HG03565 (cell line): ENCODE results near the gene MLN.
A peak's percentile ranks its signal among the peaks of the same experiment; 100 is the strongest.

Experiments
- ATAC-seq: cut with Tn5 transposase; IDR thresholded peaks from one replicate; pipeline ENCODE4 v1.9.1; 2021; ENCODE audit warnings: mild to moderate bottlenecking, moderate library complexity; ENCODE audit not compliant: unreplicated experiment

MLN gene

DNA sequence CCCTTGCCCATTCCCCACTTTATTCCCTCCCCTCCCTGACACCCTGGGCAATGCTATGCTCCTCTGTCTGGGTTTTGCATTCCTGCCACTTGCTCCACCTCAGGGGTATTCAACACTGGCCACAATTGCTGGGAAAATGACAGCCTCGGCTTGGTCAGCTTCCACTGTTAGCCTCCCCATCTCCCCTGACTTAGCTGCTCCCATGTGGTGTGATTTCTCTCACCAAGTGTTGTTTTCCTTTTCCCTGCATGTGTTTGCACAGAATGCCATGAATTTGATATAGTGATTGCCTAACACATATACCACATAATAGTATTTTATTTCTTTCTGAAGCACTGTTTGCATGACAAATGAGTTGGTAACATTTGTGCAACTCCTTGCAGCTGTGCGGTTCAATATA lies 13.4 kb downstream of the MLN start:
- no peak for ATAC-seq

DNA sequence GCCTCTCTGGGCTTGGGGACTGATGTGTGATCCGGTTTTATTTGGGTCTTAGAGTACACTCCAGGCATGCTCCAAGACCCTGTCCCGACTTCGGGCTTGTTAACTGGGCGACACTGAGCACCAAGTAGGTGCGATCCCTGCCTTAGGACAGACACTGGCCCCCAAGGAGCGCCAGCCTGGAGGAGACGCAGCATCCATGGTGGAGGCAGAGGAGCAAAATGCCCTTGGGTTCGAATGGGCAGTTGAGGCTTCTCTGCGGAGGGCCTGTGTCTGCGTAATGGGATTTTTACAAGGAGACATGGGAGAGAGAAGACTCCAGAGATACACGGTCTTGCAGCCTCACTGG lies 14.3 kb downstream of the MLN start:
- no peak for ATAC-seq

DNA sequence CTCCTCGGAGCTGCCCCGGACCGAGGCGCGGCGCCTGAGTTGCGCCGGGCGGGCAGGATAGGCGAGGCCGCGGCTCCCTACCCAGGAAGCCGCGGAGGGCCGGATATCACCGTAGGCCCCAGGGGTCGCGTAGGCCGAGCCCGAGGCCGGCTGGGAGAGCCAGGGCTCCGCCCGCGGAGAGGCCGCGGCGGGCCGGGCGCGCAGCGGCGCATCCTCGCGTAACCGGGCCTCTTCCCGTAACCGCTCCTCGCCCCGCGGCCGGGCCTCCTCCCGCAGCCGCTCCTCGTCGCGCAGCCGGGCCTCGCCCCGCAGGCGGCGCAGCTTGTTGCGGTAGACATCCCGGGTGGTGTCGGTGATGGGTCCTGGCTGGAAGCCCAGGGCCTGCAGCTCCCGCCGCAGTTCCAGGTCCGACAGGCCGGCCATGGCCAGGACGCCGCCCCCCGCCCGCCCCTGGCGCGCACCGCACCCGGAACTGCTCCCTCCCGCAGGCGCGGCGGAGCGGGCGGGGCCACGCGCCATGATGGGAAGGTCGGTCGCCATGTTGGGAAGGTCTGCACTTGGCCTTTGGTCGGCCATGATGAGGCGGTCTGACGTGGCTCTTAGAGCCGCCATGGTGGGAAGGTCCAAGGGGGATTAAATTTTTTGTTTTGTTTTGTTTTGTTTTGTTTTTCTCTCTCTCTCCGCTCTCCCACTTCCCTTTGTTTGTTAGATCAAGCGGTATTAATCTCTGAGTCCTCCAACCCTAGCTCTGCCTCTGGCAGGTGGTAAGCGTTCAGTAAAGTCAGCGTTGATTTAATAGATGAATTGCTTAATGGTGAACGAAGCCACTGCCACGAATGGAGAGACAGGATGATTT lies 14.9 kb downstream of the MLN start, which contains the start of gene LEMD2:
Gene LEMD2, minus strand, starts transcription at position 437 of the 856 bp plus-strand sequence. Its CDS starts 14 bp downstream, at position 423.
- ATAC-seq: peak; percentile 84

DNA sequence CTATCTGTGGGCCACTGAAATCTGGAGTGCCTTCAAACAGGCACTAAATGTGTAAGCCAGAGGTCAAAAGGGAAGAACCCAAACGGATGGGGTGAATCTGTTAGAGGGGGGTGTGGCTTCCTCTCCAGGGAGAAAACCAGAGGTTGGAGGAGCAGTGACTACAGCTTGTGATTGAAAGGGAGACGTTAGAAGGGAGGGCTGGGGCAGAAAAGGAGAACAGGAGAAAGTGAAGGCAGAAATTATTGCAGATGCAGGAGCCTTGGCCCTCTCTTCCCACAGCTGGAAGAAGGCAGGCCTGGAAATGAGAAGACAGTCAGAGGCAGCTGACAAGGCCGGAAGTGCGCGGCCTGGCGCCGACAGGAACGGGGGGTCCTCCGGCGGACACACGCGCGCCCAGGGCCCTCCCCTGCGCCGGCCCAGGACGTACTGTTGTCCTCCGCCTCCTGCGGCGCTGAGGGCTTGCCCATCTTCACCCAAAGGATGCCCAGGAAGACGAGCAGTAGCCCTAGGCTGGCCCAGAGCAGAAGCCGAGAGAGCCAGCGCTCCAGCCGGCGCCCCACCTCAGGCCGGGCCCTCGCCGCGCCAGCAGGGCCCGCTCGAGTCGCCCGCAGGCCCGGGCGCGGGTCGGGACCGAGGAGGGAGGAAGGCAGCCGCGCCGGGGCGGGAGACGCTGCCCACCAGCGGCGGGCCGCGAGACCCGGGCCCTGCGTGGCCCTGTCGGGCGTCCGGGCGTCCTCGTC lies 15.7 kb downstream of the MLN start:
- peak; percentile 28 for ATAC-seq

DNA sequence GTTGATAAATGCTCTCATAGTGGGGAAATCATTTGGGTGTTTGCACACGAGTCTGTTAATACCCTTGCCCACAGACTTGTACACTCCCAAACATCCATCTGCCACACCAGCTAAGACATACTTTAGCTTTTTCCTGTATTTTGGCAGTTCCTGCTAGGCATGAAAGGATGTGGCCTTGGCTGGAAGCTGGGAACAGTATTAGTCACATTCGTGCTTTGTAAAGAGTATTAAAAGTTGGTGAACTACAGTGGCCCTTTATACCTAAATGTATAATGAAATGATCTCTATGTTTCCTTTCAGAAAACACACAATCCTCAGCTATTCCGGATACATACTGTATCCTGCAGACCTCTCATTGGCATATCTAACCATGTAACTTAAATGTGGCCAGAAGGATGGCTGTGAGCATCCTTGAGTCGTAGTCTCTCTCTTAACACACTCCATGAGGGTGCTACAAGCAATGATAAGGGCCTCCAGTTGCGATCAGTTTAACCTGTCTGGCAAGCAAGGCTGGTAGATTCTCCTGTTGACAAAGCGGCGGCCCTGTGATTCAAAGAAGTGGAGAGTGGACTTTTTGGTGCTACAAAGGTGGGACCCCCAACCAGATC lies 16.4 kb downstream of the MLN start:
- ATAC-seq: no peak

DNA sequence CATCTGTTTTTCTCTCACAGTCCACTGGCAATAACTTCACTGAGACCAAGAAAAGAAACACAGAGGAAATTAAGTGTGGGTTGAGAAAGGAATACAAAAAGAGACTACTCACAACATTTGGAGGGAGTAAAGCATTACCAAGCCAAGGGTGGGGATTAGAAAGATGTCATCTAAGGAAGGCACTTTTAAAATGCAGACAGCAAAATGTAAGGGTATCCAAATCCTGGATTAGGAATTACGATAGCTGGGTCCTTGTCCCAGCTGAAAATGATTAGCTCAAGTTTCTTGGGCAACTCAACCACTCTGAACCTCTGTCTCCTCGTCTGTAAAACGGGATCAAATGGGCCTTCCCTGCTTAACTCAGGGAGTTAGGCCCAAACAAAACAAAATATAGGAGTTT lies 17.1 kb downstream of the MLN start:
- ATAC-seq: no peak

DNA sequence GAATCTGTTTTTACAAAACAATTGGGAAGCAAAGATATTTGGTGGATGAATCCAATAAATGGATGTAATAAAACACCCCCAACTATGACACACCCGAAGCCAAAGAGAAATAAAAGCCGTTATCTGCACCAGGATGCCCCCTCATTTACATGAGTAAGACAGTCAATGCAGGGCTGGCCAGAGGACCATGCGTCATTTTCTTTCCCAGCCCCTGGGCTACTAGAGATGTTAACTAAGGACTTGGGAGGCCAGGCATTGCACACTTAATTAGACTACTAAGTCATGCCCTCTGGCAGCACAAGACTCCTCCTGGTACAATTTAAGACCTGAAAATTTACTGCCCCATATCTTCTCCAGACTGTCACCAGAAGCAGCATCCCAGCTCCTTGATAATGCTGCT lies 18.0 kb downstream of the MLN start:
- no peak for ATAC-seq

DNA sequence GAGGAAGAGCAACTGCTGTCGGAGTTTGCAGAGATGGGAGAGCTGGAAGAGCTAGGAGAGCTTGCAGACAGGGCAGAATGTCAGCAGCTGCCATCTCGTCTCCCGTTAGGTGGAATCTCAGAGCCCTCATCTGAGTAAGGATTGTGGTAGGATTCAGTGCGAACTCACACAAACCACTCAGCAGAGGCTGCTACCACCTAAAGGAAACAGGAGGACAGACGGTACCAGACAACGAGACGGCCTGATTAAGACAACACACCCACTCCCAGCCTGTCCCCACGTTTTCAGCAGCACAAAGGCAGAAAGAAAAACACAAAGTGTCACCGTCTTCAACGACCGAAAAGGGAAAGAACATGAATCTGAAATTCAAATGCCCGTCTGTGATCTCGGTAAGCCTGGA lies 19.0 kb downstream of the MLN start:
- no peak for ATAC-seq

DNA sequence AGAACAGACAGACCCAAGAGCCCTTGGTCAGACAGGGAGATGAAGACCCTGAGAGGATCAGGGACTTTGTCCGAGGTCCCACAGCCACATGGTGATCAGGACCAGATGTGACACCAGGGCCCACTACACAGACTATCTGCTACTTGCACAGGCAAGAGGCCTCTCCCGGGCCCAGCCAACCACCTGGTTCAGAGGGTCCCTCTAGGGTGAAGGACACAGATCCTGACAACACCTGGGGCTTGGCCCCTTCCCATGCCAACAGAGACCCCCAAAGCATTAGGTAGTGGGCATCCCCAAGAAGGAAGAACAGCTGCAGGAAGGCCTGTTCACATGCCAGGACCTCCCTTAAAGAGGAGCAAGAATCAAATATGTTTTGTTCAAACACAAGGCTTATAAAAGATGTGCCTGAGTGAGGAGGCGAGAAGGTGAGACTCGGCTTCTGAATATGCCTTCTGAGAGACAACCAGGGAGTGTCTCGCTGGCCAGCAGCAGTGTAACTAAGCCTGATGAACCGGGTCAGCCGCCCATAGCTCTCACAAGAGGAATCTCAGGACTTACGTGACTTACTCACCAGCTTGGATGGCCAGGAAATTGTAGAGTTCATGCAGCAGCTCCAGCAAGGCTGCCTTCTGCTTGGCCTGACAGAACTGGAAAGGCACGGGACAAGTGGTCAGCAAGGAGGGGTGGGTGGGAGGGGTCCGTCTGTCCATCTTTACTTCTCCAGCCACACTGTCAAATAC lies 19.9 kb downstream of the MLN start:
- no peak for ATAC-seq

DNA sequence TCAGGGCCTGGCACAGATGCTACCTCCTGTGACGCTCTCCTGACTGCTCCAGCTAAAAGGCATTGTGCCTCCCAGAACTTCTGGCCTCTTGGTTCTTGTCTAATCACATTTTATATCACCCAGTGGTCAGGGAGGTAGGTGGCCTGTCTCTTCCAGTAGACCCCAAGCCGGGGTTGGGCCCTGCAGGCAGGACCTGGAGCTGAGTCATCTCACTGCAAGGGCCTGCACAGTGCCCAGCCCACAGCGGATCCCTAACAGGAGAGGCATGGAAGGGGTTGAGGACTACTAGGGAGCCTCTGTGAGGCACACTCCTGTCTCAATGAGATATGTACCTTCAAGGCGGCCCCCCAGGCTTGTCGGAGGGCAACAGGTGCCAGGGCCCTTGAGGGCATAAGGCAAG lies 21.2 kb downstream of the MLN start:
- no peak for ATAC-seq

DNA sequence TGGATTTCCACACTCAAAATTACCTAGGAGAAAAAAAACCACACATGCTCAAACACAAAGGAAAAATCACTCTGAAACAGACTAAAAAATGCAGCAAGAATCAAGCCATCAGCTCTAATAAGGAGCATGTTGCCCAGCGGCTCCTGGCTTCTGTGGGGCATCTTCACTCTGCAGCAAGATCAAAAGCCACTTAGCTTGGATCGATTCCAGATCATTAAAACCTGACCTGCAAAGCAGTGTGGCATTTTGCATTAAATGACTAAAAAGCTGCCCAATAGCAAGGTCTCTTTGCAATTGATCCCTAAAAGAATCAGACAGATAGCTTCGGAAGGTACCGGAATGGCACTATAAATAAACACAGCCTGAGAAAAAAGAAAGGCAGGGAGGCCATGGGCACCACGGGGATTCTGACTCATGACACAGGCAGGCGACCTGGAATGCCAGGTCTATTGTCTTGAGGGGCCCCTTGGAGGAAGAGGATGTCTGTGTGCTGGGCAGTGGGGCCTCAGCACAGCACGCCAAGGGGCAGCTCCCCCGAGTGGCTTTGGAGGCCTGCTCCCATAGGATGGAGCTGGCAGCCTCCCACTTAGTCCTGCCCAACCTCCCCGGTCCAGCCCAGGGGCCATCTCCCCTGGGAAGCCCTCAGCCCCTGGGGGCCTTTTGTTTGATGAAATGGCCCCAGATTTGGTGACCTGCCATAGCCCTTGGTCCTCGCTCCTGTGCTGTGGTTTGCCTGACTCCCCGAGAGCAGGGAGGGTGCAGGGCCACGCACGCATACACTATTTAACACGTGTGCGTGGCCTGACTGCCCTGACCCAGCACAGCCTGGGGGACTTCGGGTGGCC lies 22.4 kb downstream of the MLN start:
- ATAC-seq: no peak

DNA sequence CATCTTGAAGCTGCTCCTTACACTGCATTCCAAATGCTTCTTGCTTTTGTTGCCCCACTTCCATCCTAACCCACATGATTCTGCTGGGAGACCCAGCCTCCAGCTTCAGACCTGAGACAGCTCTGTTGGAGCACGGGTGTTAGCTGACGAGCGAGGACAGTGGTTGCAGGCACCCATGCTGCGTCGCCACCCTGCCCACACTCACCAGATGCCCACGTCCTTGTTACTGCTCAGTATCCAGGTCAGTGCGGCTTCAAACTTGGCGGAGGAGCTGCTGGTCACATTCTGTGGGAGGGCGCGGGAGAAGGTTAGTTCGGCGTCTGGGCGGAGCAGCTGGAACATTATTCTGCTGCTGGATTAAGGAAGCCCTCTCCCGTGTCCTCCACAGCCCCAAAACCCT lies 23.9 kb downstream of the MLN start:
- no peak for ATAC-seq

DNA sequence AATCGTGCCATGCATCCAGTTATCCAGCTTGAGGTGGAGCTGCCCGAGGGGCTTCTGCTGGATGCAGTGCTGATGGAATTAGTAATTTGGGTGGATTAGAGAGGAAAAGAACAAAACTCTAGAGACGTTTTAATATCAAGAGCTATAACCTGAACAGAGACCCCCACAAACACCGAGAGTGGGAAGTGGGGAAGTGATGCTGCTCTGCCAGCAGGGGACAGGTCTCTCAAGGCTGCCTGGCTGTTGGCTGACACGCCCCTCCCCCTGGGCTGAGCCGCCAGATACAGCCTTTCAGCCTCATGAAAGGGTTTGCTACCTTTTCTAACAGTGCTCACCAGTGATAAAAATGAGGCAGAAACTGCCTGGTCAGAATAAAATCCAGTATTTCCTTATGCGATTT lies 24.5 kb downstream of the MLN start:
- no peak for ATAC-seq

DNA sequence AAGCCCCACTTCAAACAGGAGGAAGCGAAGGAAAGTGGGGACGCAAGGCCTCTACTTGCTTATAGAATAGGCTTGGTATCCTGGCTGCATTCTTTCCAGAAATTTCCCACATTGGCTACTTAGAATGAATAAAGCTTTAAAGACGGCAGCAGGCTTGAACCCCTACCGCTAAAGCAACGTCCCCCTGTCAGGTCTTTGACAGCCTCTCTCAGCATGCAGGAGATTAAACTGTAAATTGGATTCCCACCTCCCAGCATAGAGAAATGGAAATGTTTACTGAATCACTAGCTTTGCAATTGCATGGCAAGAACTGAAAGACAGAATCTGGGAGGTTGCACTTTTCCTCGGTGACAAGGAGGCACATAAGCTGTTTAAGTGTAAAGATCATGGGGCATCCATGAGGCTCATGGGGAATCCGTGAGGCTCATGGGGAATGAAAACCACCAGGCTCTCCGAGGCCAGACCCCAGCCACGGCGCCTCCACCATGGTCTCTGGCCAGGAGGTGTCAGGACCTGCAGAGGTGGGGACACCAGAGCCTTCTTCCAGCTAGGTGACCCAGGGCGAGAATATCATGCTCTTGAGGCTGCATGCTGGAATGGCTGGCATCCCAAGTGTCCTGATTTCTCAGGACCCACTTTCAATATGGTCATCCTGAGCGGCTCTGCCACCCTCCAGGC lies 25.2 kb downstream of the MLN start:
- no peak for ATAC-seq

DNA sequence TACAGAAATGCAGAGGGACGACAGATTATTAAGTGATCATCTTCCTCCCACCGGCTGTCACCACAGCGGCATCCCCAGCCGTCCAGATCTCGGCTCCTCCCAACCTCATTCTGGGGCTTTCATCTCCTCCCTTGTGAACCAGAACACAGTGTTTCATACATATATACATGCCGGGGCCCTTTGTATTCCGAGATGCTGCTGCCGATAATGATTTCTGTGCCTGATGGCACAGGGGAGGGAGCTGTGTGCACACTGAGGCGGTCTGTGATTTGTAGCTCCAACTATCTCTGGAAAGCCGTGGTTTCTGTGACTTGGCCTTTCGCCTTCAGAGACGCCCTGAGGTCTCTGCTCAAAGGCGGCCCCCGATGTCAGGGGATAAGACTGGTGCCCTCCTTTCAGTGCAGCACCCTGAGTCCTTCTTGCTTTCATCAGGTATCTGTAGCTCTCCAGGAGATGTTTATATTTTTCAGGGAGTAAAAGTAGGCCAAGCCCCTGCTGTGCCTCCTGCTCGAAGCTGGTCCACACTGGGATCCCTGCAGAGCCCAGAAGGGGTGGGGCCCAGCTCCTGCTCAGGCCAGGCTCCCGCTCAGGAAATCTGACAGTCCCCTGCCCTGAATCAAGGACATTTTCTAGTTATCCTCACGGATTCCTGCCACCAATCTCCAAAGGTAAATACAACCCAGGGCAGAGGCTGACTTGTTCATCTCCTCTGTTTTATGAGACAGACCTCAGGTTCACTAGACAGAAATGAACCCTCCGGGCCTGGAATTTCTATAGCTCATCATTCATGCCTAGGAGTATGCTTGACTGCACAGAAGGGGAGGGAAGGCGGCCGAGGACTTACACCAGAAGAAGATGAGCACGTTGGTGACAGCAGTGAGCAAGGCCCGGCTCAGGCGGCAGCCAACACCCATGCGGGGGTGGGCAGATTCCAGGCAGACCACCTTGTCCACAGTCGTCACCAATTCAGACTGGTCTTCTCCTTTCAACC lies 26.1 kb downstream of the MLN start:
- ATAC-seq: no peak

DNA sequence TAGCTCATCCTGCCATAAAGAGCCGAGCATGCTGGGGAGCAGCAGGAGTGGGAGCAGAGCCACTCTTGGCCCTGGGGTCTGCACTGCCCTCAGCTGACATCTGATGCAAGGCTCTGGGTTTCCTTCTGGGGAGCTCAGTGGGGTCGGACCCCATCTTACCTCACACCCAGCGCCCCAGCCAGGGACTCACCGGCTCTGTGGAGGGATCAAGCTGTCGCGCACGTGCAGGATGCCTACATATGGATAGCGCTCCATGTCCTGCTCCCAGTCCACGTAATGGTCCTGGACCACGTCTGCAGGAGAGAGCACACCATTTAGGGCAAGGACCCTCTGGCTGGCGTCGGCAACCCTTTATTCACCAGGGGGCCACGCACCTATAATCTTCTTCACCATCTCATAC lies 27.0 kb downstream of the MLN start:
- ATAC-seq: no peak

DNA sequence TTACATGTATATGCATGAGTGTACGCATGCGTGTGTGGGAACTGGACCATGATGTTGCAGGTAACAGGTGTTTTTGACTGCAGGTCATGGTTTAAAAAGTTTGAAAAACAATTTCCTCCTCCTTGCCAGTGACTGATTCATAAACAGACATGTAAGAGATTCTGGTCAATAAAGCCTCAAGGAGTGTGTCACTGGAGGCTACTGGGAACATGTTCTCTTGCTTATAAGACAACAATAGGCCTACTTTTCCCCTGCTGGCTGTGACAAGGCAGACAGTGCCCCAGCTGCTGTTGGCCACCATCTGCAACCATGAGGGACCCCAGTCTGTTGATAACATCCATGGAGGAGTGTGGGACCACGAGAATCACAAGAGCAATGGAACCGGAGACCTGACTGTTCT lies 27.6 kb downstream of the MLN start:
- ATAC-seq: no peak

DNA sequence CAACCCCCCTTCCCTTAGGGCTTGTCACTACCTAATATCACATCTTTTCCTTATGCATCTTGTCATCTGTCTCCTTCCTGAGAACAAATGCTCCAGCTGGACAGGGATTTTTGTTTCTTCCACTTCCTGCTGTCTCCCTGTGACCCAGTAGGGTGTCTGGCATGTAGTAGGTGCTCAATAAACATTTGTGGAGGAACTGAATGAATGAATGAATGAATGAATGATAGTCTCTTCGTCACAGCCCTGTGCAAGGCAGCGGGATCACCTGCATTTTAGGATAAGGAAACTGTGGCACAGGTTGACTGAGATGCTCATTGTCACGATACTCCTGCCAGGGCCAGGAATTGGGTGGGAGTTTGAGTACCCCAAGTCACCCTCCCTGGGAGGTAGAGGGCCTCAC lies 29.0 kb downstream of the MLN start:
- no peak for ATAC-seq
